SK-N-SH treated with all-trans-retinoic acid at 6 μM for 48 hours (cell line): Measurements from ENCODE around the gene FARS2.

Experiments used
- ATAC-seq: fragments of 200-7000 bp; cut with Tn5 transposase; 3 replicates; pipeline ENCODE4 v1.9.1; 2020; ENCODE audit warnings: mild to moderate bottlenecking, moderate library complexity
- ARNTL ChIP-seq: fragments of 450-650 bp; formaldehyde crosslinking; IDR thresholded peaks from 2 replicates; pipeline ENCODE4 v1.5.0; 2020; ENCODE audit warnings: low read depth, mild to moderate bottlenecking, moderate library complexity, borderline replicate concordance
- BACH2 ChIP-seq: fragments of 250-450 bp; sonication (Bioruptor Pico); IDR thresholded peaks from 2 replicates; pipeline ENCODE4 v1.9.0; 2021; ENCODE audit warnings: mild to moderate bottlenecking, borderline replicate concordance
- ESRRG ChIP-seq: fragments of 250-450 bp; sonication (Bioruptor Pico); IDR thresholded peaks from 2 replicates; pipeline ENCODE4 v1.6.1; 2021; ENCODE audit warnings: mild to moderate bottlenecking
- GLIS3 ChIP-seq: fragments of 250-450 bp; sonication (Bioruptor Pico); IDR thresholded peaks from 2 replicates; pipeline ENCODE4 v1.5.0; 2020; ENCODE audit warnings: mild to moderate bottlenecking, moderate library complexity
- OSR1 ChIP-seq: fragments of 250-450 bp; sonication (Bioruptor Pico); IDR thresholded peaks from 2 replicates; pipeline ENCODE4 v1.8.0; 2022; ENCODE audit warnings: moderate library complexity, mild to moderate bottlenecking, inconsistent platforms
- POU6F1 ChIP-seq: fragments of 250-450 bp; sonication (Bioruptor Pico); IDR thresholded peaks from 2 replicates; pipeline ENCODE4 v1.8.0; 2021; ENCODE audit warnings: low read depth, mild to moderate bottlenecking, moderate library complexity, borderline replicate concordance
- PPARA ChIP-seq: fragments of 250-450 bp; sonication (Bioruptor Pico); IDR thresholded peaks from 2 replicates; pipeline ENCODE4 v1.5.0; 2020; ENCODE audit warnings: mild to moderate bottlenecking, borderline replicate concordance
- SNAI2 ChIP-seq: fragments of 250-450 bp; sonication (Bioruptor Pico); IDR thresholded peaks from 2 replicates; pipeline ENCODE4 v1.5.0; 2020; ENCODE audit warnings: mild to moderate bottlenecking, moderate library complexity
- TOX ChIP-seq: fragments of 250-450 bp; sonication (Bioruptor Pico); IDR thresholded peaks from 2 replicates; pipeline ENCODE4 v1.8.0; 2021; ENCODE audit warnings: mild to moderate bottlenecking, moderate library complexity, borderline replicate concordance
- ZC3H10 ChIP-seq: fragments of 250-450 bp; sonication (Bioruptor Pico); IDR thresholded peaks from 2 replicates; pipeline ENCODE4 v1.5.1; 2021; ENCODE audit warnings: mild to moderate bottlenecking, moderate library complexity
- ZFP3 ChIP-seq: fragments of 250-450 bp; sonication (Bioruptor Pico); IDR thresholded peaks from 2 replicates; pipeline ENCODE4 v1.5.0; 2020; ENCODE audit warnings: mild to moderate bottlenecking, moderate library complexity
- ZFP30 ChIP-seq: fragments of 450-650 bp; formaldehyde crosslinking; IDR thresholded peaks from 2 replicates; pipeline ENCODE4 v1.5.0; 2022; ENCODE audit warnings: mild to moderate bottlenecking, moderate library complexity
- ZNF70 ChIP-seq: fragments of 450-650 bp; formaldehyde crosslinking; IDR thresholded peaks from 2 replicates; pipeline ENCODE4 v1.5.0; 2020; ENCODE audit warnings: mild to moderate bottlenecking, moderate library complexity
- ZNF8 ChIP-seq: fragments of 450-650 bp; formaldehyde crosslinking; IDR thresholded peaks from 2 replicates; pipeline ENCODE4 v1.5.0; 2020; ENCODE audit warnings: mild to moderate bottlenecking, moderate library complexity
- TF ChIP-seq, protein P1 (sequence below): fragments of 250-450 bp; sonication (Bioruptor Pico); IDR thresholded peaks from 2 replicates; pipeline ENCODE4 v1.5.0; 2020; ENCODE audit warnings: mild to moderate bottlenecking, moderate library complexity
- TF ChIP-seq, protein P2 (sequence below): fragments of 250-450 bp; sonication (Bioruptor Pico); IDR thresholded peaks from 2 replicates; pipeline ENCODE4 v1.8.0; 2020; ENCODE audit warnings: mild to moderate bottlenecking, moderate library complexity, borderline replicate concordance

Gene FARS2

GRCh38 chr6:5754904-5755303 is 493.6 kb downstream of the FARS2 start:
- TF ChIP-seq ZFP30: peak; percentile 97
- no peak for TF ChIP-seq ZNF70
- no peak for ATAC-seq

DNA sequence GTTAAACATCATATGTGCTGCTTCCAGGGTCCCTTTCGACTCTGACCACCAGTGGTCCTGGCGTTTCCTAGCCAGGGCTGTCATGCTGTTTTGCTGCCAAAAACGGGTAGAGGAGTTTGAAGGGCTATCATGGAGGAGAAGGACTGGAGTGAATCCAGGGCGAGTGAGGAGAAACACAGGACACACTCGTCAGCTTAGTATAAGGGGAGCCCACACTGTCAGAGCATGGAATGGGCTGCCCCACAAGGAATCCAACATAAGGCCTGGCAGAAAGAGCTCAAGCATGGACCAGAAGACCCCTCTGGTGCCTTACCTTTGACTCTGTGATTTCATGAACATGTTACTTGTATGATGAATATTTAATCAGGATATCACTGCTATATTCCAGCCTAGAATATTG is 498.3 kb downstream of the FARS2 start:
- no peak for ATAC-seq
- TF ChIP-seq GLIS3 (CRISPR knock-in tag) (no peak), TOX (CRISPR knock-in tag) (no peak), ZNF8 (CRISPR knock-in tag) (no peak), POU6F1 (CRISPR knock-in tag) (no peak), ZFP3 (CRISPR knock-in tag) (no peak), ARNTL (CRISPR knock-in tag) (no peak), ZNF70 (no peak), BACH2 (CRISPR knock-in tag) (no peak), ESRRG (CRISPR knock-in tag) (no peak), SNAI2 (CRISPR knock-in tag) (no peak)
- TF ChIP-seq, protein P1, sequence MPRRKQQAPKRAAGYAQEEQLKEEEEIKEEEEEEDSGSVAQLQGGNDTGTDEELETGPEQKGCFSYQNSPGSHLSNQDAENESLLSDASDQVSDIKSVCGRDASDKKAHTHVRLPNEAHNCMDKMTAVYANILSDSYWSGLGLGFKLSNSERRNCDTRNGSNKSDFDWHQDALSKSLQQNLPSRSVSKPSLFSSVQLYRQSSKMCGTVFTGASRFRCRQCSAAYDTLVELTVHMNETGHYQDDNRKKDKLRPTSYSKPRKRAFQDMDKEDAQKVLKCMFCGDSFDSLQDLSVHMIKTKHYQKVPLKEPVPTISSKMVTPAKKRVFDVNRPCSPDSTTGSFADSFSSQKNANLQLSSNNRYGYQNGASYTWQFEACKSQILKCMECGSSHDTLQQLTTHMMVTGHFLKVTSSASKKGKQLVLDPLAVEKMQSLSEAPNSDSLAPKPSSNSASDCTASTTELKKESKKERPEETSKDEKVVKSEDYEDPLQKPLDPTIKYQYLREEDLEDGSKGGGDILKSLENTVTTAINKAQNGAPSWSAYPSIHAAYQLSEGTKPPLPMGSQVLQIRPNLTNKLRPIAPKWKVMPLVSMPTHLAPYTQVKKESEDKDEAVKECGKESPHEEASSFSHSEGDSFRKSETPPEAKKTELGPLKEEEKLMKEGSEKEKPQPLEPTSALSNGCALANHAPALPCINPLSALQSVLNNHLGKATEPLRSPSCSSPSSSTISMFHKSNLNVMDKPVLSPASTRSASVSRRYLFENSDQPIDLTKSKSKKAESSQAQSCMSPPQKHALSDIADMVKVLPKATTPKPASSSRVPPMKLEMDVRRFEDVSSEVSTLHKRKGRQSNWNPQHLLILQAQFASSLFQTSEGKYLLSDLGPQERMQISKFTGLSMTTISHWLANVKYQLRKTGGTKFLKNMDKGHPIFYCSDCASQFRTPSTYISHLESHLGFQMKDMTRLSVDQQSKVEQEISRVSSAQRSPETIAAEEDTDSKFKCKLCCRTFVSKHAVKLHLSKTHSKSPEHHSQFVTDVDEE: no peak
- TF ChIP-seq, protein P2, sequence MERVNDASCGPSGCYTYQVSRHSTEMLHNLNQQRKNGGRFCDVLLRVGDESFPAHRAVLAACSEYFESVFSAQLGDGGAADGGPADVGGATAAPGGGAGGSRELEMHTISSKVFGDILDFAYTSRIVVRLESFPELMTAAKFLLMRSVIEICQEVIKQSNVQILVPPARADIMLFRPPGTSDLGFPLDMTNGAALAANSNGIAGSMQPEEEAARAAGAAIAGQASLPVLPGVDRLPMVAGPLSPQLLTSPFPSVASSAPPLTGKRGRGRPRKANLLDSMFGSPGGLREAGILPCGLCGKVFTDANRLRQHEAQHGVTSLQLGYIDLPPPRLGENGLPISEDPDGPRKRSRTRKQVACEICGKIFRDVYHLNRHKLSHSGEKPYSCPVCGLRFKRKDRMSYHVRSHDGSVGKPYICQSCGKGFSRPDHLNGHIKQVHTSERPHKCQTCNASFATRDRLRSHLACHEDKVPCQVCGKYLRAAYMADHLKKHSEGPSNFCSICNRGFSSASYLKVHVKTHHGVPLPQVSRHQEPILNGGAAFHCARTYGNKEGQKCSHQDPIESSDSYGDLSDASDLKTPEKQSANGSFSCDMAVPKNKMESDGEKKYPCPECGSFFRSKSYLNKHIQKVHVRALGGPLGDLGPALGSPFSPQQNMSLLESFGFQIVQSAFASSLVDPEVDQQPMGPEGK (CRISPR knock-in tag): no peak

DNA sequence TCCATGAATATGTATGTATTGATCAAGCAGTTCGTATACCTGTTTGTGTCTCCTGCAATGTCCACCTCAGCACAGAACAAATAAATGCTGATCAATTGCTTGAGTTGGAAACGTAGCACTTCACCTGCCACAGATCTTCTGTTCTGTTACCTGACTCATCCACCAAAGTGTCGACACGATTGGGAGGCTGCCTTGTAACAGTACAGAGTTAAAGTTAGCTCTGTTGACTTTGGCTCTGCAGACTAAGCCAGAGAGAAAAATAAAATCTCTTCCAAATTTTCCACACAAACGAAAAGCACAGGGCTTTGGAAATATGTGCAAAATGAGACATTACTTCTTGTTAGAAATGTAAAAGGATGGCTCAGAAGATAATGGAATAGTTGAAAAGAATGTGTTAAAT is 500.1 kb downstream of the FARS2 start:
- TF ChIP-seq POU6F1 (CRISPR knock-in tag): no peak
- TF ChIP-seq OSR1 (CRISPR knock-in tag): no peak
- no peak for TF ChIP-seq PPARA (CRISPR knock-in tag)
- no peak for TF ChIP-seq ZNF70
- TF ChIP-seq ZNF8 (CRISPR knock-in tag): no peak
- ATAC-seq: no peak

DNA sequence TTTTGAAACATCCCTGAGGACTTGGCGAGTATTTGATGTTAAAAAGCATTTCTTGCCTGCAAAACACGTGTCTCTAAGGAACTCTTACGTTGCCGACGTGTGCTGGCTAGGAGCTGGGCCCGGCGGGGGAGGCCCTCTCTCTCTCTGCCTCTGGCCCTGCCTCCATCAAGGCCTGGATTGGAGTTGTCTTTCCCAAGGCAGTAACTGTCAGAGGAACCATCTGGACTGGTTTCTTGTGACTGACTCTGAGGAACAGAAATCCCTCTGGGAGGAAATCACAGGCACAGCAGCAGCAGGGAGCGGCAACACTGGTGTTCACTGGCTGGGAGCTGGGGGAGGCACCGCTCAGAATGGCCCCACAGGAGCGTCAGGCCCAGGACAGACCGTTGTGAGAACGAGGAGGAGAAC is 501.3 kb downstream of the FARS2 start:
- ATAC-seq: no peak

More for the DNA sequence above, 501.3 kb downstream of the FARS2 start:
- TF ChIP-seq, protein P2 (CRISPR knock-in tag): no peak
- no peak for TF ChIP-seq PPARA (CRISPR knock-in tag)
- no peak for TF ChIP-seq ZNF8 (CRISPR knock-in tag)
- TF ChIP-seq ZC3H10 (CRISPR knock-in tag): no peak
